Type B pancreatic cell (in vitro differentiated cells): Measurements from ENCODE around the gene MAP1B. TPM values are rescaled to one million over a fixed set of nuclear protein-coding genes. Genes with fewer than 3 reads are reported as not detected.

Experiments
- DNase-seq: peaks from one replicate; pipeline ENCODE4 v3.0.0; 2021; ENCODE audit warnings: mixed read lengths; ENCODE audit not compliant: unreplicated experiment; ENCODE audit errors: extremely low spot score
- H3K27ac Mint-ChIP-seq: 2 replicates; pipeline ENCODE4 v1.8.0; 2021; ENCODE audit warnings: mild to moderate bottlenecking, mixed read lengths
- H3K27me3 Mint-ChIP-seq: 2 replicates; pipeline ENCODE4 v1.8.0; 2021; ENCODE audit warnings: mixed read lengths
- H3K36me3 Mint-ChIP-seq: 2 replicates; pipeline ENCODE4 v1.8.0; 2021; ENCODE audit warnings: mixed read lengths
- H3K4me1 Mint-ChIP-seq: one replicate; pipeline ENCODE4 v1.8.0; 2021; ENCODE audit warnings: mixed read lengths; ENCODE audit not compliant: unreplicated experiment
- H3K4me3 Mint-ChIP-seq: 2 replicates; pipeline ENCODE4 v1.8.0; 2021; ENCODE audit warnings: mild to moderate bottlenecking, mixed read lengths
- H3K9me3 Mint-ChIP-seq: 2 replicates; pipeline ENCODE4 v1.8.0; 2021; ENCODE audit warnings: mixed read lengths
- total RNA-seq: library from RNA; stranded (reverse); gene quantifications from 2 replicates; pipeline ENCODE4 v1.2.1, GENCODE V29; 2021; ENCODE audit warnings: low replicate concordance
- TF ChIP-seq, protein P1 (sequence below): fragments of 200-600 bp; sonication (generic); conservative IDR thresholded peaks from 2 replicates; pipeline ENCODE4 v1.5.0; 2021; ENCODE audit warnings: antibody characterized with exemption, mild to moderate bottlenecking

Gene MAP1B
- total RNA-seq, 1 donor from 2014 or later = 124 TPM

DNA sequence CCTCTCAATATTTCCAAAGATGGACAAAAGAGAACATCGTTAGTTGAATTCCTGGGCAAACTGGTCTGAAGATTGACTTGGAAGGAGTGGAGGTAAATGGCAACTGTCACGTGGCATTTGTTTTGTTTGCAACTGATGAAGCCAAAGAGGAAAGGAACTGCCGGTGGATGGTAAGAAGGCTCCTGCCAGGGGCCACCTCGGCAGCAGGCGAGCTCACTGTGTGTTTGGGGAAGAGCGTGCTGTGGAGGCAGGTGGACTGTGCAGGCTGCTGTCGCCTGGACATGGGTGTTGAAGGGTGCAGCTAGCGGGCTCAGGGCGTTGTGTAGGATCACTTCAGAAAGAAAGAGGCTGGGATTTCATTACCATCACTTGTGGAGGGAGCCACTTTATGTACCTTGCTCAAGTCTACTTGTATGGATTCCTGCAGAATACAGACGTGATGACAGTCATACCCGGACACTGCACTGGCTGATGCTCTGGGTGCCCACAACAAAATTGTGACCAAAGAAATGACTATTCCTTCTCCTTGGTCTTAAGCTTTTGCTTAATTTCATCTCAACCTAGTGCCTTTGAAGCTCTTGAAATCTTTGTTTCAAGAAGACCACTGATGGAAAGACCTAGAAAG is 72.7 kb downstream of the MAP1B start:
- Mint-ChIP-seq H3K27me3 (no peaks in the 10 kb centered on the region), H3K4me1 (peaks cover 3% of the 10 kb centered on the region), H3K27ac (no peak overlapping the region), H3K4me3 (no peak overlapping the region), H3K9me3 (no peaks in the 10 kb centered on the region), H3K36me3 (peaks cover 28% of the 10 kb centered on the region)
- DNase-seq = no peak
- TF ChIP-seq, protein P1, sequence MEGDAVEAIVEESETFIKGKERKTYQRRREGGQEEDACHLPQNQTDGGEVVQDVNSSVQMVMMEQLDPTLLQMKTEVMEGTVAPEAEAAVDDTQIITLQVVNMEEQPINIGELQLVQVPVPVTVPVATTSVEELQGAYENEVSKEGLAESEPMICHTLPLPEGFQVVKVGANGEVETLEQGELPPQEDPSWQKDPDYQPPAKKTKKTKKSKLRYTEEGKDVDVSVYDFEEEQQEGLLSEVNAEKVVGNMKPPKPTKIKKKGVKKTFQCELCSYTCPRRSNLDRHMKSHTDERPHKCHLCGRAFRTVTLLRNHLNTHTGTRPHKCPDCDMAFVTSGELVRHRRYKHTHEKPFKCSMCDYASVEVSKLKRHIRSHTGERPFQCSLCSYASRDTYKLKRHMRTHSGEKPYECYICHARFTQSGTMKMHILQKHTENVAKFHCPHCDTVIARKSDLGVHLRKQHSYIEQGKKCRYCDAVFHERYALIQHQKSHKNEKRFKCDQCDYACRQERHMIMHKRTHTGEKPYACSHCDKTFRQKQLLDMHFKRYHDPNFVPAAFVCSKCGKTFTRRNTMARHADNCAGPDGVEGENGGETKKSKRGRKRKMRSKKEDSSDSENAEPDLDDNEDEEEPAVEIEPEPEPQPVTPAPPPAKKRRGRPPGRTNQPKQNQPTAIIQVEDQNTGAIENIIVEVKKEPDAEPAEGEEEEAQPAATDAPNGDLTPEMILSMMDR = no peak

DNA sequence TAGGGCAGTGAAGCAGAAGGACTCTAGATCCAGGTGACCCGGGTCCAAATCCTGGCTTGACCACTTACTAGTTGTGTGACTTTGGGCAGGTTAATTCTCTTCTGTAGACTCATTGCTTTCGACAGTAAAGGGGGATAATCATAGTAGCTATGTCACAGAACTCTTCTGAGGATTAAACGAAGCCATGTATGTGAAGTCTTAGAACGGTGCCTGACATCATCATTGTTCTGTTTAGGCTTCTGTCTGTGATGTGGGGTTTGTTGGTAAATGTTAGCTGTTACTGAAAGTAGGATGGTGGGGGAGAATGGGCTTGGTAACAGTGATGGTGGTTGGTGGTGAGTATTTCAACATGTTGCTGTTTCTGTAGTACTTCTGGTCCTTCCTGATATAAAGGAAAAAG is 73.7 kb downstream of the MAP1B start:
- peaks cover 7% of the 10 kb centered on the region for H3K4me1 Mint-ChIP-seq
- no peak overlapping the region for H3K4me3 Mint-ChIP-seq
- H3K9me3 Mint-ChIP-seq = no peaks in the 10 kb centered on the region
- peaks cover 30% of the 10 kb centered on the region for H3K36me3 Mint-ChIP-seq
- DNase-seq = no peak
- no peak overlapping the region for H3K27ac Mint-ChIP-seq
- H3K27me3 Mint-ChIP-seq = no peaks in the 10 kb centered on the region
- TF ChIP-seq, protein P1 = no peak

DNA sequence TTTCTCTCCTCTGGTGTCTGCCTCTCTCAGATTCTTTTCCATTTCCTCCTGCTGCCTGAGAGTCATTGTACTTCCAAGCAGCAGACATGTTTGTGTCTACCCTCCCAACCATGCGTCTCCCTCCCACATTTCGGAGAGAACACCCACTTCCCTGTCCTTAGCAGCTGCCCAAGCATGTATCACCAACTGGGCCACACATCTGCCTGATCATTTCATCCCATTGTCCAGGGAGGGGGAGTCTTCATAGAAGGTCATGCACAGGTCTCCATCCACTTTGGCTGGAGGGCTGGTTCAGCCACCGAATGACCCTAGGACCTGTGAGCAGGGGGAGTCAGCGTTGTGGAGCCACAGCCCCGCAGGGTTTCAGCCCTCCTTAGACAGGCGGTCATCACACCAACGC is 75.4 kb downstream of the MAP1B start:
- Mint-ChIP-seq H3K9me3 (no peaks in the 10 kb centered on the region), H3K4me1 (peaks cover 18% of the 10 kb centered on the region), H3K27ac (no peak overlapping the region), H3K27me3 (no peaks in the 10 kb centered on the region), H3K36me3 (peaks cover 45% of the 10 kb centered on the region), H3K4me3 (no peak overlapping the region)
- TF ChIP-seq, protein P1 = no peak
- DNase-seq = no peak

DNA sequence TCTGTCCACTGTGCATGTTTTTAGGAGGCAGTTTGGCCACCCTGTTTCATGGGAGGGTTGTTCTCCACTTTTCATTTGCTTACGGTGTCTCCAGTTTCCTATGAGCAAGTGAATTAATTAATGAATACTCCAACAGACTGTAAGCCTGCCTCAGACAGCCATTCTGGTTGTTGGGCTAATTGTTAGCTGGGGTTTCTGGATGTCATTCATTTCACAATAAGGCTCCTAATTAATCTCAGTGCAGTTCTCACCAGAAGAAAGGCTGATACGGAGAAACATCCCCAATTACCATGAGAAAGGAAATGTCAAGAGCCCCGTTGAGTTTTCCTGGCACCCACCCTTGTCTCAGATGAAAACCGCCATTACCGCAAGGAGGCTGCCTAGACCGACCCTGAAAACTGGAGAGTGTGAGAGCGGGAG is 75.8 kb downstream of the MAP1B start:
- H3K36me3 Mint-ChIP-seq = peaks cover 45% of the 10 kb centered on the region
- no peak for DNase-seq
- H3K9me3 Mint-ChIP-seq = no peaks in the 10 kb centered on the region
- TF ChIP-seq, protein P1 = no peak
- no peak overlapping the region for H3K27ac Mint-ChIP-seq
- H3K4me1 Mint-ChIP-seq = peaks cover 19% of the 10 kb centered on the region
- H3K4me3 Mint-ChIP-seq = no peak overlapping the region
- no peaks in the 10 kb centered on the region for H3K27me3 Mint-ChIP-seq

DNA sequence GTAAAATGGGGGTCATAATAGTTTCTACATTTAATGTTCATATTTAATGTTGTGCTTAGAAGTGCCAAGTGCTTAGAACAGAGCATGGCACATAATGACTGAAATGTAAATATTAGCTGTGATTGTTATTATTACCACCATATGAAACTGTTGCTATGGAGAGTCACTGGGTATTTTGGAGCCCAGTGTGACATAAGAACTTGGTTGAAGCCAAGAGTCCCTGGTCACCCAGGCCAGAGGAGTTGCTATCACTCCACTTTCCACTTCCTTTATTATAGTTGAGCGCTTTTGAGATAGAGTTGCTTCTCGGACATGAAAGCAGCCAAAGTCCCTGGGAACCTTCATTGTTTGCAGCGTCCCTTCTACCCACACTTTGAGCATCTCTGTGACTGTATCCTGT is 77.1 kb downstream of the MAP1B start:
- no peaks in the 10 kb centered on the region for H3K9me3 Mint-ChIP-seq
- no peak overlapping the region for H3K27ac Mint-ChIP-seq
- peaks cover 19% of the 10 kb centered on the region for H3K4me1 Mint-ChIP-seq
- H3K4me3 Mint-ChIP-seq = no peak overlapping the region
- TF ChIP-seq, protein P1 = no peak
- H3K36me3 Mint-ChIP-seq = peaks cover 45% of the 10 kb centered on the region
- H3K27me3 Mint-ChIP-seq = no peaks in the 10 kb centered on the region
- no peak for DNase-seq
